H54 (cell line): Measurements from ENCODE around the gene TOM1L1.

Experiments
- DNase-seq: peaks from one replicate; pipeline ENCODE4 v3.0.0; 2011; ENCODE audit warnings: low spot score, mixed read lengths; ENCODE audit not compliant: insufficient read length
- FAIRE-seq: peaks from 3 replicates; lab custom pipeline; 2011; peaks lifted over from hg19 to GRCh38; lab: Jason Lieb, UNC
- POLR2A ChIP-seq: IDR thresholded peaks from 2 replicates; pipeline ENCODE4 v1.6.1; 2011; ENCODE audit warnings: low read depth, mild to moderate bottlenecking, low read length

Gene TOM1L1

GRCh38 chr17:54906683-54907082 lies 6.0 kb downstream of the TOM1L1 start:
- TF ChIP-seq POLR2A = no peak

GRCh38 chr17:54907376-54907775 lies 6.7 kb downstream of the TOM1L1 start:
- FAIRE-seq (no peak), DNase-seq (no peak)
- TF ChIP-seq POLR2A = no peak

More at GRCh38 chr17:54906683-54907082, 6.0 kb downstream of the TOM1L1 start:
- no peak for DNase-seq
- FAIRE-seq = no peak

- DNase-seq (no peak), FAIRE-seq (no peak)
- no peak for TF ChIP-seq POLR2A
Observed at GRCh38 chr17:54909766-54910165, 9.1 kb downstream of the TOM1L1 start.

GRCh38 chr17:54916721-54917120 lies 16.1 kb downstream of the TOM1L1 start:
- FAIRE-seq = no peak
- DNase-seq = no peak
- no peak for TF ChIP-seq POLR2A

- FAIRE-seq (no peak), DNase-seq (no peak)
- TF ChIP-seq POLR2A = no peak
Observed at GRCh38 chr17:54919425-54919824, 18.8 kb downstream of the TOM1L1 start.

GRCh38 chr17:54920819-54921218 lies 20.2 kb downstream of the TOM1L1 start:
- FAIRE-seq (no peak), DNase-seq (no peak)
- TF ChIP-seq POLR2A = no peak

- no peak for TF ChIP-seq POLR2A
- no peak for DNase-seq
- FAIRE-seq = no peak
Observed at GRCh38 chr17:54924405-54924804, 23.8 kb downstream of the TOM1L1 start.

- no peak for DNase-seq
- no peak for TF ChIP-seq POLR2A
- FAIRE-seq = no peak
Observed at GRCh38 chr17:54927525-54927924, 26.9 kb downstream of the TOM1L1 start.

- TF ChIP-seq POLR2A = no peak
Observed at GRCh38 chr17:54932711-54933110, 32.1 kb downstream of the TOM1L1 start.

GRCh38 chr17:54933921-54934320 lies 33.3 kb downstream of the TOM1L1 start:
- FAIRE-seq (no peak), DNase-seq (no peak)
- TF ChIP-seq POLR2A = no peak

More at GRCh38 chr17:54932711-54933110, 32.1 kb downstream of the TOM1L1 start:
- no peak for DNase-seq
- no peak for FAIRE-seq

GRCh38 chr17:54935471-54935870 lies 34.8 kb downstream of the TOM1L1 start:
- no peak for TF ChIP-seq POLR2A
- DNase-seq = no peak
- FAIRE-seq = no peak

- no peak for DNase-seq
- no peak for TF ChIP-seq POLR2A
- FAIRE-seq = peak; percentile 61
Observed at GRCh38 chr17:54937018-54937417, 36.4 kb downstream of the TOM1L1 start.

GRCh38 chr17:54937426-54937825 lies 36.8 kb downstream of the TOM1L1 start:
- FAIRE-seq = no peak
- TF ChIP-seq POLR2A = no peak
- DNase-seq = no peak

GRCh38 chr17:54941285-54941684 lies 40.6 kb downstream of the TOM1L1 start:
- no peak for TF ChIP-seq POLR2A
- no peak for FAIRE-seq
- no peak for DNase-seq

- no peak for TF ChIP-seq POLR2A
- DNase-seq = no peak
- no peak for FAIRE-seq
Observed at GRCh38 chr17:54944796-54945195, 44.1 kb downstream of the TOM1L1 start.

- FAIRE-seq (no peak), DNase-seq (no peak)
- TF ChIP-seq POLR2A = no peak
Observed at GRCh38 chr17:54945231-54945630, 44.6 kb downstream of the TOM1L1 start.
